ENCODE data around the gene ADAMTSL5.
"Not testable (repeated sequence)": the region's sequence is repeated elsewhere in the genome, so short reads cannot be mapped to it uniquely, and the experiment has no call there.

The ADAMTSL5 gene

GRCh38 chr19:1477056-1477455 lies 35.8 kb downstream of the ADAMTSL5 start:
- not testable (repeated sequence) for DNase-seq

DNA sequence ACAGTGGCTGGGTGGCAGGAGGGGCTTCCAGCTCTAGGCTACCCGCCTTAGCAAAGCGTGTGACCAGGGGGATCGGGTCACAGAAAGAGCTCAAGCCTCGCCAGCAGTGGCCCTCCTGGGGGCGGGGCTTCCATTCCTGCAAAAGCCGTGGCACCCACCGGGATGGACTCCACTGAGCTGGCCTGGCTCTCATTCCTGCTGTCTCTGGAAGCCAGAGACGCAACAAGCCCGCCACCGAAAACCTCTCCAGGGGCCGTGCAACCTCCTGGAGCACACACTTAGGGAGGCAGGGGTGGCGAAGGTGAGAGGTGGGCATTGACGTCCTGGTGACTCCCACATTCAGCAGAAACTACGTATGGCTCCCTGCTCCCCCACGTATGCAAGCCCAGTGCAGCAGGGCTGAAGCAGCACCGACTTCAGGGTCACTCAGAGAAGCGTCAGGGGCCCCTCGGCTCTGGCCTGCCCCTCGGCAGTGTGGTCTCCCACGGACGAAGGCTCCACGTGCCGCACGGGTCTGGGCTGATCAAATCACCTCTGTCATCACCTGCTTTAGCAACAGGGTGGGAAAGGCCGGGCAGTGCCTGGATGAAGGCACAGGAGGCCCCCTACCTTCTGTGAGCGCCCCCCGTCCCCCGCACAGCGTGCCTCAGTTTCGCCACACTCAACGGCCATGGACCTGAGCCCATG lies 36.9 kb downstream of the ADAMTSL5 start:
- DNase-seq, result no peak

DNA sequence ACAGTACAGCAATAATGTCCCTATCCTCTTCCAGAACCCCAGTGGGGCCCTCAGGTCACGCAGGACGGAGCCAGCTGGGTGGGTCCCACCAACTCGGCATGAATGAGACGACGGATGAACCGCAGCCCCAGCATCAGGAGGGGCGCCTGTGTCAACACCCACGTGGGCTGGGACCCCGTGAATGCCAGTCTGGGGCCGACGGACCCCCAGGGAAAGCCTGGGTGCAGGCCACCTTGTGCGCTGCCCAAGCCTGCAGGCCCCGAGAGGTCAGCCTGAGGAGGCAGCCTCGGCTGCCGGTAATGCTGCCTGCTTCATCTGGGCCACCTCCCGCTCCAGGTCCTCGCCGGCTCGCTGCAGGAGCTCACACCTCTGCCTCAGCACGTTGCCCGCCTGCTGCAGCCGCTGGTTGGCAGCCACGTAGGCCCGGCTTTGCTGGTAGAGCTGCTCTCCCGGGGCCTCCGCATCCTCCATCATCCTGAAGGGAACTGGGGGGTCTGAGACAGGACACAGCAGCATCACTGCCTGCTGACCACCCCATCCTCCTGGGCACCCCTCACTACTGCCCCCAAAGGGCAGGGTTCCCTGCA lies 38.0 kb downstream of the ADAMTSL5 start:
- DNase-seq, result no peak

GRCh38 chr19:1474011-1474764 lies 38.6 kb downstream of the ADAMTSL5 start:
- DNase-seq, result no peak

DNA sequence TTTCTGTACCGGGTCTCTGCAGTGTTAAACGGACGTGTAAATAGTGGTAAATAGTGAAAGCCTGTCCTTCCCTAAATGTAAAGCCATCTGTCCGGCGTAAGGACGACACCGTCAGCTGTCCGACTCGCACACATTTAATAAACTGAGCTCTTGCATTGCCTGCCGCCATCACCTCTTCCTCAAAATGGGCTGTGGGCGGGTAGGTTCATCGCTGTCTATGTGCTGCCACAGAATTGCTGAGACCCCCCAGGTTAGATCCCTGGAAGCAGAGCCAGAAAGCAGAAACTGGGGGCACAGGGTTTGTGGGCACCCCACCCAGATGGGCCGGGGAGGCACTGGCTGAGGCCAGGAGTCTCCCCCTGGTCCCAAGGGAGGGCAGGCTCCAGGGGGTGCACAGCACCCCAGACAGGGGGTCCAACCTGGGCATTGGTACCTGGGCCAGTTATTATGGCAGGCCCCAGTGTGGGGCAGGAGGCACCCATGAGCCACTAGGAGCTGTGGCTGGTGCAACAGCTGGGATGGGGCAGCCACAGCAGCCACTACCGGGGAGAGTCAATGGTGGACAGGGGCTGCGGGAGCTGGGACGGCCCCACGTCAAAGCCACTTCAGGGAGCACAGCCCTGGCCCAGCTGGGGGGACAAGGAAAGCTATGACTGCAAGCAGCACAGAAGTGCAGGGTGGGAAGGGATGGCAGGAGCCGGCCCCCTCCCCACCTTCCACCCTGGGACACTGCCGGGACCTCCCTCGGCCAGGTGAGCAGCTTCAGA lies 39.6 kb downstream of the ADAMTSL5 start:
- DNase-seq, result no peak

DNA sequence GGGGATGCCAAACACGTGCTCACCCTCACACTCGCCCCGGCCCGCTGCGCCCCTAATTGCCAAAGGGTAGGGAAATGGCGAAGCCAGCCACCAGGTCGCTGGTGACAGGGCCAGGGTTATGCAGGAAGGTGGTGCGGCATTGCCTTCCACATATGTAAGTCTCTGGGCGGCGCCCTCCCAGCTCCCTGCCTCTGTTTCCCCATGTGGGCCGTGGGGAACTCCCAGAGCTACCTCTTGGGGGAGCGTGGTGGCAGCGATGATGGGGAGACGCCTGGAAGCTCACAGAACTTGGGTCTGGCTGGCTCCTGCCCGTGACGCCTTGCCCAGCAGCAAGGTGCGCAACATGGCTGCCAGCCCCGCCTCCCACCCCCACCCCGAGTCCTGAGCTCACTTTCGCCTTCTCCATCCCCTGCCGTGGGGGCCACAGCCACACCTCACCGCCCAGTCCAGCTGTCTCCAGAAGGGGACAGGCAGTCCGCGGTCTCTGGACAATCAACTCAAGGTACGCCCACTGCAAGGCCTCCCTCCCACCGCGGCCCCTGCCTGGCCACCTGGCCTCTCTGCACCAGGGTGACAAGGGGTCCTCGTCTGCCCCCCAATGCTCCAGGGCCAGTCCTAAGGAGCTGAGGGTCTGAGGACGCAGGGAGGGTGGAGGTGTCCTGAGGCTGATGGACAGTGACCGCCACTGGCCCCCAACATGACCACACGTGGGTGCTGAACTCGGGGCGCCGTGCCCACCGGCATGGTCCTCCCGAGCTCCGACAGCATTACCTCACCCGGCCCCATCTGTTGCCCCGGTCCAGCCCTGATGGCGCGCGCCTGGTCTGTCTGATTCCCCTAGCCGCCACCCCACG lies 40.4 kb downstream of the ADAMTSL5 start:
- no peak for DNase-seq

DNA sequence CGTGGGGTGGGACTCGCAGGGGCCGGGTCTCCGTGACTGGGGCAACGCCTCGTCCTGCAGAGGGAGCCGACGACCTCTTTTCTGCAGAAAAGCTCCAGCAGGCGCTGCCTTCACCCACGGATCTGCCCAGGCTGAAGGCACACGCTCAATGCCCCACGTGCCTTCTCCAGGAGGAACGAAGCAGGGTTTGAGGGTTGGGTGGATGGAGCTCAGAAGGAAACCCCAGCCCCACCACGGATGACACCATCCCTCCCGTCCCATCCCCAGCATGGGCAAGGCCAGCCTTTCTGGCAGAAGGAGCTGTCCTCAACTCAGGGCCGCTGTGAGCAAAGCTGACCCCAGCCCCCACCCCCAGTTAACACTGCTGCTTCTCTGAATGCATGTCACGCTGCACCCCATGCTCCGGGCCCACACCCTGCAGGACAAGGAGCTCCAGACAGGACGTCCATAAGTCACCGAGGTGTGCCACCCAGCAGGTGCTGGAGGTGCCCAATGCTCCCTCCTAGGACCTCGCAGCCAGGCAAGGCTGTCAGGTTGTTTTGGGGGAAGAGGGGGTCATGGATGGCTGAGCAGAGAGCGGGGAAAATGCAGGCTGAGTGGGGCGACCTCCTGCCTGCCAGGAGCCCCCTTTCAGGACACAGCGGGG lies 41.2 kb downstream of the ADAMTSL5 start:
- no peak for DNase-seq

DNA sequence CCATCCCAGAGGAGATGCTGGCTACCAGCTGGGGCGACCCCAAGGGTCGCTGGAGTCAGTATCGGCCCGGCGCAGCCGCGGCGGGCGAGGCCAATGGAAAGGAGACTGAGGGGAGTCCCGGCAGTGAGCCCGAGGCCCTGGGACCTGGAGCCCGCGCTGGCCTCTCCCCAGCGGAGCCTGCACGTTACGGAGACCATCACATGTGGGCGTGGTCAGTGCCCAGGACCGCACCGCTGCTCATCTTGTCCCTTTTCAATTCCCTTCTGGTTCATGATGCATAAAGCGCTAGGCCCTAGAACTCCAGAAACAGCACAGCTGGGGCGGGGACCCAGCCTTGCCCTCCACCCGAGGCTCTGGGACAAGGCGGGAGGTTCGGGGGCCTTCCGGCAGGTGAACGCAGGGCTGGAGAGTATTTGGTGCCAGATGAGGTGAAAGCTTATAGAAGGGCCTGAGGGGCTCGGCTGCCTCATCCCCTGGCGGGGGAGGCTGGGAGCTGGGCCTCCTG lies 41.8 kb downstream of the ADAMTSL5 start:
- no peak for DNase-seq

GRCh38 chr19:1470305-1471009 lies 42.4 kb downstream of the ADAMTSL5 start:
- DNase-seq, result no peak

DNA sequence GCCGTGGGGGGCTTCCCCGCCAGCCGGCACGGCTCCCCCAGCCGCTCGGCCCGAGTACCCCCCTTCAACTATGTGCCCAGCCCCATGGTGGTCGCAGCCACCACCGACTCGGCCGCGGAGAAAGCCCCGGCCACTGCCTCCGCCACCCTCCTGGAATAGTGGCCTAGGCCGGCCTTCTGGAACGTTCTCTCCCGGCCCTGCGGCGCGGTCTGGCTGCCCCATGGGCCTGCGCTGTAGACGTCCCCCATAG lies 42.8 kb downstream of the ADAMTSL5 start:
- no peak for DNase-seq

GRCh38 chr19:1469255-1470054 lies 43.4 kb downstream of the ADAMTSL5 start:
- no peak for DNase-seq

- DNase-seq, result no peak
Observed at GRCh38 chr19:1468821-1469254, 44.0 kb downstream of the ADAMTSL5 start.

- DNase-seq, result no peak
Observed at GRCh38 chr19:1468274-1468820, 44.5 kb downstream of the ADAMTSL5 start.

- no peak for DNase-seq
Observed at GRCh38 chr19:1467490-1468273, 45.1 kb downstream of the ADAMTSL5 start.

DNA sequence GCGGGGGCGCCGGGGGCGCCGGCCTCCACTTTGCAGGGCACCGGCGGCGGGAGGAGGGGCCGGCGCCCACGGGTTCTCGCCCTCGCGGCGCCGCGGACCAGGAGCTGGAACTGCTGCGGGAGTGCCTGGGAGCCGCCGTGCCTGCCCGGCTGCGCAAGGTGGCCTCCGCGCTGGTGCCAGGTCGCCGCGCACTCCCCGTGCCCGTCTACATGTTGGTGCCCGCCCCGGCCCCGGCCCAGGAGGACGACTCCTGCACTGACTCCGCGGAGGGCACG lies 45.7 kb downstream of the ADAMTSL5 start:
- DNase-seq, result no peak

DNA sequence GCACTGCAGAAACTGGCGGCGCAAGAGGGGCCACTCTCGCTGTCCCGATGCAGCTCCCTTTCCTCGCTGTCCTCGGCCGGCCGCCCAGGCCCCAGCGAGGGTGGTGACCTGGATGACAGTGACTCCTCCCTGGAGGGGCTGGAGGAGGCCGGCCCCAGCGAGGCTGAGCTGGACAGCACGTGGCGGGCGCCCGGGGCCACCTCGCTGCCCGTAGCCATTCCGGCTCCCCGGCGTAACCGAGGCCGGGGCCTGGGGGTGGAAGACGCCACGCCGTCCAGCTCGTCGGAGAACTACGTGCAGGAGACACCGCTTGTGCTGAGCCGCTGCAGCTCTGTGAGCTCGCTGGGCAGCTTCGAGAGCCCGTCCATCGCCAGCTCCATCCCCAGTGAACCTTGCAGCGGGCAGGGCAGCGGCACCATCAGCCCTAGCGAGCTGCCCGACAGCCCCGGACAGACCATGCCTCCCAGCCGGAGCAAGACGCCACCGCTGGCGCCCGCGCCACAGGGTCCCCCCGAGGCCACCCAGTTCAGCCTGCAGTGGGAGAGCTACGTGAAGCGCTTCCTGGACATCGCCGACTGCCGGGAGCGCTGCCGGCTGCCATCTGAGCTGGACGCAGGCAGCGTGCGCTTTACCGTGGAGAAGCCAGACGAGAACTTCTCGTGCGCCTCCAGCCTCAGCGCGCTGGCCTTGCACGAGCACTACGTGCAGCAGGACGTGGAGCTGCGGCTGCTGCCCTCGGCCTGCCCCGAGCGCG lies 46.2 kb downstream of the ADAMTSL5 start:
- no peak for DNase-seq

DNA sequence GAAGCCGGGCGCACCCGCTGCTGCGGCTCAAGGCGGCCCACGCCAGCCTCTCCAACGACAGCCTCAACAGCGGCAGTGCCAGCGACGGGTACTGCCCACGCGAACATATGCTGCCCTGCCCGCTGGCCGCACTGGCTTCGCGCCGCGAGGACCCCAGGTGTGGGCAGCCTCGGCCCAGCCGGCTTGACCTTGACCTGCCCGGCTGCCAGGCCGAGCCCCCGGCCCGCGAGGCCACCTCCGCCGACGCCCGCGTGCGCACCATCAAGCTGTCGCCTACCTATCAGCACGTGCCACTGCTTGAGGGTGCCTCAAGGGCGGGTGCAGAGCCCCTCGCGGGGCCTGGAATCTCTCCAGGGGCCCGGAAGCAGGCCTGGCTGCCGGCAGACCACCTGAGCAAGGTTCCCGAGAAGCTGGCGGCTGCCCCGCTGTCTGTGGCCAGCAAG lies 46.8 kb downstream of the ADAMTSL5 start:
- DNase-seq, result no peak

DNA sequence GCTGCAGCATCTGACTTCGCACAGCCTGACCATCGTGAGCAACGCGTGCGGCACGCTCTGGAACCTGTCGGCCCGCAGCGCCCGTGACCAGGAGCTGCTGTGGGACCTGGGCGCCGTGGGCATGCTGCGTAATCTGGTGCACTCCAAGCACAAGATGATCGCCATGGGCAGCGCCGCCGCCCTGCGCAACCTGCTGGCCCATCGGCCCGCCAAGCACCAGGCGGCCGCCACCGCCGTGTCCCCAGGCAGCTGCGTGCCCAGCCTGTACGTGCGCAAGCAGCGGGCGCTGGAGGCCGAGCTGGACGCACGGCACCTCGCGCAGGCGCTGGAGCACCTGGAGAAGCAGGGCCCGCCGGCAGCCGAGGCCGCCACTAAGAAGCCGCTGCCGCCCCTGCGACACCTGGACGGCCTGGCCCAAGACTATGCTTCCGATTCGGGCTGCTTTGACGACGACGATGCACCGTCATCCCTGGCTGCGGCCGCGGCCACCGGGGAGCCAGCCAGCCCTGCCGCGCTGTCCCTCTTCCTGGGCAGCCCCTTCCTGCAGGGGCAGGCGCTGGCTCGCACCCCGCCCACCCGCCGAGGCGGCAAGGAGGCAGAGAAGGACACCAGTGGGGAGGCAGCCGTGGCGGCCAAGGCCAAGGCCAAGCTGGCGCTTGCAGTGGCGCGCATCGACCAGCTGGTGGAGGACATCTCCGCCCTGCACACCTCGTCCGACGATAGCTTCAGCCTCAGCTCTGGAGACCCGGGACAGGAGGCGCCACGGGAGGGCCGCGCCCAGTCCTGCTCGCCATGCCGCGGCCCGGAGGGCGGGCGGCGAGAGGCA lies 47.4 kb downstream of the ADAMTSL5 start:
- DNase-seq, result no peak
